GM15510 (cell line): ENCODE measurements around the gene ZNF678.

Source experiments
- POLR2A ChIP-seq: IDR thresholded peaks from 3 replicates; pipeline ENCODE4 v1.6.1; 2011; ENCODE audit warnings: borderline replicate concordance; ENCODE audit not compliant: insufficient read length; ENCODE audit errors: extremely low read depth

ZNF678 gene

GRCh38 chr1:227563324-227564201 is at the start of gene ZNF678:
Gene ZNF678 (plus strand): TSS chr1:227563556. CDS start chr1:227650992, 87,436 bp downstream.
- TF ChIP-seq POLR2A = peak; percentile 62

GRCh38 chr1:227518876-227519275 is 44.5 kb upstream of the ZNF678 start:
- TF ChIP-seq POLR2A = no peak

- no peak for TF ChIP-seq POLR2A
These were observed 41.6 kb upstream of the ZNF678 start for GRCh38 chr1:227521782-227522181.

GRCh38 chr1:227526524-227526923 is 36.8 kb upstream of the ZNF678 start:
- TF ChIP-seq POLR2A = no peak

GRCh38 chr1:227532019-227532619 is 31.2 kb upstream of the ZNF678 start:
- TF ChIP-seq POLR2A = no peak

GRCh38 chr1:227540170-227541098 is 22.9 kb upstream of the ZNF678 start:
- no peak for TF ChIP-seq POLR2A

- no peak for TF ChIP-seq POLR2A
These were observed 22.2 kb upstream of the ZNF678 start for GRCh38 chr1:227541129-227541528.

GRCh38 chr1:227541796-227542152 is 21.6 kb upstream of the ZNF678 start:
- TF ChIP-seq POLR2A = no peak

- TF ChIP-seq POLR2A = no peak
These were observed 20.9 kb upstream of the ZNF678 start for GRCh38 chr1:227542153-227543120.

- no peak for TF ChIP-seq POLR2A
These were observed 19.9 kb upstream of the ZNF678 start for GRCh38 chr1:227543283-227544066.

- no peak for TF ChIP-seq POLR2A
These were observed 19.0 kb upstream of the ZNF678 start for GRCh38 chr1:227544067-227545050.

GRCh38 chr1:227545361-227545760 is 18.0 kb upstream of the ZNF678 start:
- no peak for TF ChIP-seq POLR2A
